GM19324 (cell line): ENCODE results near the gene PM20D1.

Source experiments
- ATAC-seq: cut with Tn5 transposase; IDR thresholded peaks from one replicate; pipeline ENCODE4 v1.9.1; 2021; ENCODE audit warnings: mild to moderate bottlenecking, moderate library complexity; ENCODE audit not compliant: unreplicated experiment, low FRiP score

Gene PM20D1

GRCh38 chr1:205809942-205810345, 40.0 kb downstream of the PM20D1 start:
- ATAC-seq, result no peak

- ATAC-seq, result no peak
Measured at GRCh38 chr1:205809469-205809868, 40.5 kb downstream of the PM20D1 start.

- no peak for ATAC-seq
Measured at GRCh38 chr1:205805082-205805711, 44.7 kb downstream of the PM20D1 start.

- ATAC-seq, result no peak
Measured at GRCh38 chr1:205804605-205805004, 45.3 kb downstream of the PM20D1 start.

- ATAC-seq, result no peak
Measured at GRCh38 chr1:205803986-205804385, 45.9 kb downstream of the PM20D1 start.

- no peak for ATAC-seq
Measured at GRCh38 chr1:205802060-205802459, 47.9 kb downstream of the PM20D1 start.

GRCh38 chr1:205800981-205801703, 48.8 kb downstream of the PM20D1 start:
- ATAC-seq, result no peak

DNA sequence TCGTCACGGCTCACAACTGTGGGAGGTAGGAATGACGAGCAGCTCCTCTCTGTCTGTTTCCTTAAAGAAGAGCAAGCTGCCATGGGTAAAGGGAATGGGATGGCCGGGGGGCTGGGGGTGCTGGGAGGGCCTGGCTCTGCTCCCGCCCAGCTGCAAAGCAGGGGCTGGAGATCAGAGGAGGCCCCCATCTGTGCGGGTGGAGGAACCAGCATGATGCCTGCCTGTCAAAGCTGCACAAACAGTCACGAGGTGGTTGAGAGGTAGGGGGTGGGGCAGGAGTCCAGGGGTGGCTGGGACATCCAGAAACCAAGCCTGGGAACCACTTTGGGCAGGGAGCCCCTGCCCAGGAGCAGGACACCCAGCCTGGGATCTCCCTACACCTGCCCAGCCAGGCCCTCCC, 49.5 kb downstream of the PM20D1 start:
- ATAC-seq, result no peak

DNA sequence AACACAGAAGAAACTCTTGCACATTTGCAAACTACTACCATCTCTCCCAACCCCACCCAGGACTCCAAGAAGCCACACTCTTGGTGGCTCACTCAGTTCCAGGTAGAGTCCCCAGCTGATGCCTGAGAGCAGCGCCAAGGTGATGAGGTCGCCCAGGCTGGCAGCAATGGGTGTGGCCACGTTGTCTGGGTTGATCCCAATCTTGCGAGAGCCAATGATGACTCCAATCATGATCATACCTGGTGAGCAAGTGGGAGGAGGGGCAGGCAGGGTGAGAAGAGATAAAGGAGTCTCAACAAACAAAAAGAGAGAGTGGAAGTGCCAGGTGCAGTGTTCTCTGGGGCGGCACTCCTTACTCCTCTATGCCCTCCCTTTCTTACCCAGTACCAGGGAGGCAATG, 51.4 kb downstream of the PM20D1 start:
- ATAC-seq, result no peak

DNA sequence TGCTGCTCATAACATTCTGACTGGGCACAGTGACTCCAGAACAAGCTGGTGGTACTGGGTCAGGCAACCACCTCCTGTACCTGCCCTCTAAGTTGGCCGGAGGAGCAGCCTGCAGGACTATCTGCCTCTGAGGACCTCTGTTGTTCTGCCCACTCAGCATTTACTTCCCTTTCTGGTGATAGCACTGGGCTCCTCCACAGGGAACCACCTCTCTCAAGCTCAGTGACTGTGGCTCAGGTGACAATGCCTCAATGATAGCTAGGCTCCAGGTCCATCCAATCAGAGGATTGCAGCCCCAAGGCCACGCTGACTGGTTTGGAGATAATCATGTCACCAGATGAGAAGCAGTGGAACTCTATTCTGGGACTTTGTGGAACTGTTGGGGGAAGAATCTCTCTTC, 52.8 kb downstream of the PM20D1 start:
- no peak for ATAC-seq

DNA sequence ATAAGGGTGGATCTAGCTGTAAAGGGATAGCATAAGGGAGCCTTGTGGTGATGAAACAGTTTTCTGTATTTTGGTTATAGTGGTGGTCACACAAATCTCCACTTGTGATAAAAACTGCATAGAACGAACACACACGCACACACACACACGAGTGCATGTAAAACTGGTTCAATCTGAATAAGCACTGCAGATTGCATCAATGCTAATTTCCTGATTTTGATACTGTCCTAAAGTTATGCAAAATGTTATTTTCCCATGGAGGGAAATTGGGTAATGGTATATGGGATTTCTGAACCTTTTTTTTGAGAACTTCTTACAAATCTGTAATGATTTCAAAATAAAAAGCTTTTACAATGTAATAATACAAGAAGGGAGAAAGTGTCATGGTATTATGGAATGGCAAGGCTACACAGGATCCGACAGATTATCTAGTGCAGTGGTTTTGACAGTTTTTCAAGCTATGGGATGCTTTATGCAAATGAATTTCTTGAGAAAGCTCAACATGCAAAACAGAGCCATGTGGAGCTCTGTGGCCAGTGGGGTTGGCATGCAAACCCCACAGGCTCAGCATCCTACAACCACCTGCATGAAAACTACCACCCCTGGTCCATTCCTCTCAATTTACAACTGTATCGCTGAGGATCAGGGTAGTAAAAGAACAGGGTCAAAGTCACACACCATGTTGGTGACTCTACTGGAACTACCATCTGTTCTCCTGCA, 55.8 kb downstream of the PM20D1 start:
- ATAC-seq, result peak; percentile 63

DNA sequence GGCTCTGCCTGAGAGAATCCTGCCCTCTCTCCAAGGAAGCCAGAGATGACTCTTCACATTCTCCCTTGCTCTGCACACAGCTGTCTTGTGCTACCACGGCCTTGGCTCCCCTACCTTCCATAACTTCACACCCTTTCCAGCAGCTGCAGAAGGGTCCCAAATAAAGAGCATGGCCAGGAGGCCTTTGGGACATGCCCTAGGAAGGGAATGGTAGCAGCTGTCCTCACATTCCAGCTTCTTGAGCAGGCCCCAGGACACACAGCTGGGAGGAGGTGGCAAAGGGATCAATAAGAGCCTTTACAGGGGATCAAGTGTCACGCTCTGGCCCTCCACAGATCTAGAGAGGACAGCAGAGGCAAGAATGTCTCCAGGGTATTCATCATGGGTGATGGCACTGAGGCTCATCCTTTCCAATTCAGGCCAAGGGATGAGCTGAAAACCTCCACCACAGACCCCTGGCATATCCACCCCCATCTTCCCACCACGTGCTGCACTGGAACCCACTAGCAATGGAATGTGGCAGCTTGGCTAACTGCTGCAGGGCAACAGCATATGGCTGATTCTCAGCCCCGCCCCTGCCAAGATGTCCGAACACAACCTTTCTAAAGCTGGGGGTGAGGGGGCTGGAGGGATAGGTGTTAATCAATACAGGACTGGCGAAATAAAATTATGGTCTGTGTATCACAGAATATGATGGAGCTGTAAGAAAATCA, 56.8 kb downstream of the PM20D1 start:
- ATAC-seq, result no peak

DNA sequence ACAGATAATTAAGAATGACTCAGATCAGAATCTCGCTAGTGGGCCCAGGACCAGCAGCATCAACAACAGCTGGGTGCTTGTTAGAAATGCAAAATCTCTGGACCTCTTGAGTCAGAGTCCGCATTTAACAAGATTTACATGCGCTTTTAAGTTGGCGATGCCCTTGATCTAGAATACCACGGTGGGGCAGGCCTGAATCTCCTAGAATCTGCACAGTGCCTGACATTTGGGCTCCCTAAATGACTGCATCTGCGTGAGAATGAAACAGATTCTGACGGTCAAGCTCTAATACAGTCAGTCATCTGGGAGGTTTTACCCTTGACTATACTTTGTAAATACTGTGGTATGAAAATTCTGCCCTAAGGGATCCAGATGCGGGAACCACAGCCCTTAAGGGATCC, 57.5 kb downstream of the PM20D1 start:
- ATAC-seq, result no peak

DNA sequence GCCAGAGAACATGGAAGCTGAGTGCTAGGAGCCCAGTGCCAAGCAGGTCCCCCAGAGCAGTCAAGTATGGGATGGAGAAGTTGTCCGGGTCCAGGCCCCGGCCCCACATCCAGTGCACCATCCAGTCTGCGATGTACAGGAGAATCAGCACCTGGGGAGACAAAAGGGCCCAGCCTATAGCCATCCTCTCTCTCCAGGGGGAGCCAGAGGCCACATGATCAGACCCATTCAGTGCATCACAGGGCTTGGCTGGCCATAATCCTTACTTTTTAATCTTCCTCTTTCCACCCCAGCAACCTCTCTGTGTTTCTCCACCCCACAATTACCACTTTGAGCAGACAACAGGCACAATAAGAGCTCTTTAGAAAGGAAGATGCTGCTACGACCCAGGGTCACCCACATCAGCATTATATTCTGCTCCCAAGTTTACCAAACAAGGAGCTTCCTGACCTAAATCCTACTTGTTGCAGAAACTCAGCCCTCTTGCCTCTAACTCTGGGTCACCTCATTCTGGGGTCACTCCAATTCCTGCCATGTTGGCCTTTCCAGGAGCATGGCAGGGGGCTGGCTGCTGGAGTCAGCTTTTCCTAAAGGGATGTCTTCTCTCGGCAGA, 58.3 kb downstream of the PM20D1 start:
- no peak for ATAC-seq

GRCh38 chr1:205787287-205787916, 62.5 kb downstream of the PM20D1 start:
- no peak for ATAC-seq

DNA sequence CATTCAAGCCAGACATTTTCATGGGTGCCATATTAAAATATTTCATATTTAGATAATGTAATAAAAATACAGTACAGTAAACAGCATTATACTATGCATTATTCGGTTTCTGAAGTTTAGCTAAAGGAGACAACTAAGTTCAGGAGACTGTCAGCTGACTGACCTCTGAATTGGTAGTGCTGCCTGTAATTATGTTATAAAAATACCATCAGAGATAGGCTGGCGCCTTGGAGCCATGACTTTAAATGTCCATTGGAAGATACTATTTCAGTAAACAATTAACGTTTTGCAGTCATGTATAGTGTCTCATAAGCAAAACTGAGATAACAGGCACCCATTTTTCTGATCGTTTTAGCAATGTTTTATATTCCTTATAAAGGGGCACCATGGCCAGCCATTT, 63.3 kb downstream of the PM20D1 start:
- ATAC-seq, result no peak

DNA sequence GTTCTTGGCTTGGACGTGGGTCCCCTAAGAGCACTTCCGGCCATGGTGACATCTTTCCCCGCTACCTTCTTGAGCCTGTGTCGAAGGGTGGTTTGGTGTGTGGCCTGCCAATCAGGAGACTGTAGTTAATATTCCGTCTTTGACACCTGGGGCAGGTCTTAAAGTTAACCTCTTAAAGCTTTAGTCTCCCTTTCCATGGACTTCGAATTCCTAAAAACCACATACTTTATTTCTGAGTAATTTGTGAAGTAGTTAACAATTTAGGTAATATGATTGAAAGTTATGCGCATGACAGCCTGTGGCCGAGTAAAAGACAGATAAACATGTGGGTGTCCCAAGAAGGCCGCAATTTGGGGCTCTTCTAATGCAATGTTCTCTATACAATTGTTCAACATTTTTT, 64.5 kb downstream of the PM20D1 start:
- ATAC-seq, result no peak

DNA sequence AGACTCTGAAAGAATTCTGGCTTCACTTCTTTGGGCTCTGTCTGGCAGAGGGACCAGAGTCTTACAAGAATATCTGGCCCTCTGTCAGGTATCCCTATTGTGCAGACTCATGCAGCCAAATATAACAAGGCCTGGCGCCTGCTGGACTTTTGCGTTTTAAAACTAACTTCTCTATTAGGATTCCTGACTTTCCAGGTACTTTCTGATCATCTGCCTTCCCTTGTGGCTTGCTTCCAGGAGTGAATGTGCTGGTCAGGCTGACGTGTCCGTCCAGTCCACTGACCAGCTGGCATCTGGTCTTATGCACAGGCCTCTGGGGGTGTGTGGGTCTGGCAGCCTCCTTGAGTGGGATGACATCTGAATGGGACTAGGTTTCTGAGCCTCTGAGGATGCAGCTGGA, 66.0 kb downstream of the PM20D1 start:
- ATAC-seq, result no peak

DNA sequence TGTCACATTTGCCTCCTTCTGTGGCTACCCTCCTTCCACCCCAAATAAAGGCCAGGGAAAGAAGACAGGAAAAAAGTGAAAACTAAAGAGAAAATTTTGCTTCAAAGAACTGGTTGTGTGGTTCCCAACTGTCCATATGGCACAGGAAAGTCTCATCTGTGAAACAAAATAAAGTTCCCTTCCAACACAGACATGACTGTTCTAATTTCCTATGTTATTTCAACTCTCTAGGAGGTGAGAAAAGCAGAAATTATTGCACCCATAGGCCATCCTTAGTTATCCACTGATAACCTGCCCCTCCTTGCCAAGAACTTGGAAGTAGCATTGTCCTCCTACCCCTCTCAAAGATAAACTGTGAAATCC, 66.5 kb downstream of the PM20D1 start:
- no peak for ATAC-seq
